ENCODE data around the gene S100A13. TPM values are rescaled to one million over a fixed set of nuclear protein-coding genes. Genes with fewer than 3 reads are reported as not detected.
"Not testable (repeated sequence)": the region's sequence is repeated elsewhere in the genome, so short reads cannot be mapped to it uniquely, and the experiment has no call there.

S100A13 gene
- total RNA-seq, 4 donors from 2014 or later = 113 to 237 (median 159) TPM

DNA sequence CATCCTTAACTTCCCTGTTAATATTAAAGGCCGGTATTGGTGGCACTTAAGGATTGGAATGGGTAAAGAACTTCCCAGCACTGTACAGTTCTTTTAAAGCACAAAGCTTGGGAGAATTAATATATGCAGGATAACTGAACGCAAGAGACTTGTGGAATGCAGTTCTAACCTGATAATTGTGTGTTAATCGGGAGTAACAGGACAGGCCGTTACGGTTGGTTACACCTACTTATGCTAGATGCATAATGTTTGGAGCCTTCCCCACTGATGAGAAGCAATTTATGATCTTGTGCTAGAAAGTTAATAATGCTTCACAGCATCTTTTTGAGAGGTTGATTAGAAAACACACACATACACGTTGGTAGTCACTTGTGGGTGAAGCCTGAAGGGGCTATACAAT is 13.6 kb upstream of the S100A13 start:
- H3K4me3 ChIP-seq = no peak overlapping the region
- in situ Hi-C loops (cut with MboI; ENCODE audit: low sequenced_read_pairs in 4 of 4) = no loop called here

GRCh38 chr1:153640213-153640612 is 12.9 kb upstream of the S100A13 start:
- H3K4me3 ChIP-seq; in situ Hi-C loops (cut with MboI; ENCODE audit: low sequenced_read_pairs in 4 of 4); intact Hi-C loops (cut with DNase I; ENCODE audit: low total_unique reads); DNase-seq; ATAC-seq; H3K27me3 ChIP-seq; H3K9me3 ChIP-seq: not testable (repeated sequence)
- H3K36me3 ChIP-seq = peaks cover 0 to 73% of the 10 kb centered on the region in 2 donors
- peaks cover 90 to 98% of the 10 kb centered on the region in 2 donors for H3K4me1 ChIP-seq
- H3K27ac ChIP-seq = peak overlapping the region; percentile 95 to 100 (median 100)

More for the DNA sequence above, 13.6 kb upstream of the S100A13 start:
- intact Hi-C loops (cut with DNase I; ENCODE audit: low total_unique reads) = no loop called here
- no peaks in the 10 kb centered on the region for H3K9me3 ChIP-seq
- TF ChIP-seq POLR2A (IDR thresholded peaks at IDR 0.05) = no peak
- TF ChIP-seq, protein P1, sequence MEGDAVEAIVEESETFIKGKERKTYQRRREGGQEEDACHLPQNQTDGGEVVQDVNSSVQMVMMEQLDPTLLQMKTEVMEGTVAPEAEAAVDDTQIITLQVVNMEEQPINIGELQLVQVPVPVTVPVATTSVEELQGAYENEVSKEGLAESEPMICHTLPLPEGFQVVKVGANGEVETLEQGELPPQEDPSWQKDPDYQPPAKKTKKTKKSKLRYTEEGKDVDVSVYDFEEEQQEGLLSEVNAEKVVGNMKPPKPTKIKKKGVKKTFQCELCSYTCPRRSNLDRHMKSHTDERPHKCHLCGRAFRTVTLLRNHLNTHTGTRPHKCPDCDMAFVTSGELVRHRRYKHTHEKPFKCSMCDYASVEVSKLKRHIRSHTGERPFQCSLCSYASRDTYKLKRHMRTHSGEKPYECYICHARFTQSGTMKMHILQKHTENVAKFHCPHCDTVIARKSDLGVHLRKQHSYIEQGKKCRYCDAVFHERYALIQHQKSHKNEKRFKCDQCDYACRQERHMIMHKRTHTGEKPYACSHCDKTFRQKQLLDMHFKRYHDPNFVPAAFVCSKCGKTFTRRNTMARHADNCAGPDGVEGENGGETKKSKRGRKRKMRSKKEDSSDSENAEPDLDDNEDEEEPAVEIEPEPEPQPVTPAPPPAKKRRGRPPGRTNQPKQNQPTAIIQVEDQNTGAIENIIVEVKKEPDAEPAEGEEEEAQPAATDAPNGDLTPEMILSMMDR (IDR thresholded peaks at IDR 0.05 in 4 of 5, conservative IDR thresholded peaks at IDR 0.05 in 1 of 5) = no peak
- no peaks in the 10 kb centered on the region for H3K27me3 ChIP-seq
- peaks cover 0 to 80% of the 10 kb centered on the region in 2 donors for H3K36me3 ChIP-seq
- peak overlapping the region; percentile 95 to 100 (median 100) for H3K27ac ChIP-seq
- peaks cover 84 to 94% of the 10 kb centered on the region in 2 donors for H3K4me1 ChIP-seq
- no peak for DNase-seq
- no peak for ATAC-seq

DNA sequence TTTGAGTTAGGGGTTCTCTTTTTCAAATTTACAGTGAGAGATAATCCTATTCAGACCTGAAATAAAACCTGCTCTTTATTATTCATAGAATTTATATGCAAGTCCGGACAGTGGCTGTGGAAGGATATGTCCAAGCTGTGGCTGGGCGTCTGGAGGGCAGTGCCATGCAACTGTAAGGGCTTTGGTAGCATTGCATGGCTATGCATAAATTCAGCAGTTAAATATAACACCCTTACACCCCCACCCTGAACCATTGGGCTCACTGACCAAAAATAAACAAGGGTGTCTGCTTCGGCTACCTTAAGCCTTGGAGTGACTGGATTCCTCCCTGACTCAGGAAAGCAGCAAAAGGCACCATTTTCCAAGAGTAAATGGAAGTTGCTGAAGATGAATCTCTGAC is 12.0 kb upstream of the S100A13 start:
- no peaks in the 10 kb centered on the region for H3K9me3 ChIP-seq
- peak overlapping the region in 2 of 4 donors; percentile 4 to 8 for H3K4me3 ChIP-seq
- peaks cover 86 to 92% of the 10 kb centered on the region in 2 donors for H3K4me1 ChIP-seq
- ATAC-seq (peak; percentile 83 to 93), DNase-seq (peak; percentile 61 to 81)
- H3K27ac ChIP-seq = peak overlapping the region; percentile 95 to 100 (median 100)
- intact Hi-C loops (cut with DNase I; ENCODE audit: low total_unique reads) = loop anchor here (10.0 kb wide), 2 partner anchors 786 to 1804 kb away; partner anchors contain the start of genes C2CD4D and RORC
- in situ Hi-C loops (cut with MboI; ENCODE audit: low sequenced_read_pairs in 4 of 4) = no loop called here
- H3K27me3 ChIP-seq = no peaks in the 10 kb centered on the region
- peaks cover 0 to 68% of the 10 kb centered on the region in 2 donors for H3K36me3 ChIP-seq
- peak; percentile 34 to 63 for TF ChIP-seq POLR2A (IDR thresholded peaks at IDR 0.05)
- TF ChIP-seq, protein P1 (IDR thresholded peaks at IDR 0.05 in 4 of 5, conservative IDR thresholded peaks at IDR 0.05 in 1 of 5) = no peak

- no peak for ATAC-seq
- intact Hi-C loops (cut with DNase I; ENCODE audit: low total_unique reads) = loop anchor here (10.0 kb wide), 2 partner anchors 787 to 1803 kb away; partner anchors contain the start of genes C2CD4D and RORC
- no peak for TF ChIP-seq POLR2A (IDR thresholded peaks at IDR 0.05)
- TF ChIP-seq, protein P1 (IDR thresholded peaks at IDR 0.05 in 4 of 5, conservative IDR thresholded peaks at IDR 0.05 in 1 of 5) = no peak
- peaks cover 80 to 85% of the 10 kb centered on the region in 2 donors for H3K4me1 ChIP-seq
- no peaks in the 10 kb centered on the region for H3K9me3 ChIP-seq
- no peak for DNase-seq
- peaks cover 0 to 60% of the 10 kb centered on the region in 2 donors for H3K36me3 ChIP-seq
- peak overlapping the region; percentile 95 to 100 (median 100) for H3K27ac ChIP-seq
- no peaks in the 10 kb centered on the region for H3K27me3 ChIP-seq
- in situ Hi-C loops (cut with MboI; ENCODE audit: low sequenced_read_pairs in 4 of 4) = no loop called here
- H3K4me3 ChIP-seq = peak overlapping the region in 1 of 4 donors; percentile 42
Observed at GRCh38 chr1:153638261-153638660, 11.0 kb upstream of the S100A13 start.

DNA sequence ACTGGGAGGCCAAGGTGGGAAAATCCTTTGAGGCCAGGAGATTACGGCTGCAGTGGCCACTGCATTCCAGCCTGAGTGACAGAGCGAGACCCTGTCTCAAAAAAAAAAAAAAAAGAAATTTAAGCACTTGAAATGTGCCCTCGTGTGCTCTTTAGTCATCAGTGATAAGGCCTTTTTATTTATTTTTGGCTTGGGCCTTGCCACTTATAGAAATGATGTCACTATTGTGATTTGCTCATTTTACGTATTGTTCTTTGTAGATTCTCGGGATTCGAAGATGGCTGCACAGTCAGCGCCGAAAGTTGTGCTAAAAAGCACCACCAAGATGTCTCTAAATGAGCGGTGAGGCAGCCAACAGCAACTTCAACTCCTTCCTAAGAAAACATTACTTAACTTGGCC is 9.0 kb upstream of the S100A13 start:
- intact Hi-C loops (cut with DNase I; ENCODE audit: low total_unique reads) (loop anchor here (10.0 kb wide), 2 partner anchors 788 to 1802 kb away; partner anchors contain the start of genes C2CD4D and RORC), in situ Hi-C loops (cut with MboI; ENCODE audit: low sequenced_read_pairs in 4 of 4) (no loop called here)
- peak in 1 of 2 donors; percentile 18 for DNase-seq
- ATAC-seq = no peak
- Histone ChIP-seq H3K27ac (peak overlapping the region; percentile 95 to 100 (median 100)), H3K36me3 (peaks cover 0 to 41% of the 10 kb centered on the region in 2 donors), H3K9me3 (no peaks in the 10 kb centered on the region), H3K4me1 (peaks cover 74 to 75% of the 10 kb centered on the region in 2 donors), H3K4me3 (peak overlapping the region in 3 of 4 donors; percentile 68 to 98 (median 90)), H3K27me3 (no peaks in the 10 kb centered on the region)
- no peak for TF ChIP-seq POLR2A (IDR thresholded peaks at IDR 0.05)
- TF ChIP-seq, protein P1 (IDR thresholded peaks at IDR 0.05 in 4 of 5, conservative IDR thresholded peaks at IDR 0.05 in 1 of 5) = no peak
